Measurements from ENCODE around the gene NRIP1.

GRCh38 chr21:14988760-14989159 lies 76.0 kb downstream of the NRIP1 start:
- TF ChIP-seq CTCF (IDR thresholded peaks at IDR 0.05) (no peak), POLR2A (IDR thresholded peaks at IDR 0.05) (no peak), EP300 (IDR thresholded peaks at IDR 0.05) (no peak)

All from upper lobe of left lung (tissue), 4 donors.